HG03442 (cell line): ENCODE data around the gene NCK2.

ENCODE experiments used
- ATAC-seq: cut with Tn5 transposase; IDR thresholded peaks from one replicate; pipeline ENCODE4 v1.9.1; 2021; ENCODE audit warnings: mild to moderate bottlenecking, moderate library complexity; ENCODE audit not compliant: unreplicated experiment

Gene NCK2

DNA sequence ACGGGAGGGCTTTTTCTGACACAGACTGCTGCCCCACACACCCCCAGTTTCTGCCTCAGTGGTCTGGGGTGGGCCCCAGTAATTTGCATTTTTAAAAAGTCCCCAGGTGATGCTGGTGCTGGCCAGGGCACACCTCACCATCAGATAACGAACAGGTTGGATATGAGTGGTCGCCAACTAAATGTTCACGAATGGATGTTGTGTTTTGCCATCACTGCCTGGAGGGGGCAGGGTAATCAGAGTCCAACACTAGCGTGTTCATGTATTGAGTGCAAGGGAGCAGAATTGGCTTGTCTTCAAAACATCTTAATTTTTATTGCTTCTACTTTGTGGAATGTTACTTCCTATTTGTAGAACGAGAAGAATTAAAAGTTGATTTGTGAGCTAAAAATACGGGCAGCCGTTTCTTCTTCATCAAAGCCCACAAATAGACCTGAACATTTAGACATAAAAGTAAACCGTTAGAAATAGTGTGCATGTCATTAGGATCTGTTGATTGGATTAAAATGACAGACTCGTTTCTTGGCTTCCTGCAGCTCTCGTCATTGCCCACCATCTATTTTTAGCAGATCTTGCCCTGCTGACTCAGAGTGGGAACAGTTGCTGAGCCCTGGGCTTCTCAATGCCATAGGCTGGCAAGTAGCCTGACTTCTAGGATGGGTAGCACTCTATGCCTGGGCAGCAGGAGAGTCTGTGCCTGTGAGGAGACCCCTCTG is 45.2 kb downstream of the NCK2 start:
- ATAC-seq = peak; percentile 72

- peak; percentile 4 for ATAC-seq
Observed at GRCh38 chr2:105790461-105791149, 45.9 kb downstream of the NCK2 start.

GRCh38 chr2:105791229-105791628 is 46.5 kb downstream of the NCK2 start:
- no peak for ATAC-seq

DNA sequence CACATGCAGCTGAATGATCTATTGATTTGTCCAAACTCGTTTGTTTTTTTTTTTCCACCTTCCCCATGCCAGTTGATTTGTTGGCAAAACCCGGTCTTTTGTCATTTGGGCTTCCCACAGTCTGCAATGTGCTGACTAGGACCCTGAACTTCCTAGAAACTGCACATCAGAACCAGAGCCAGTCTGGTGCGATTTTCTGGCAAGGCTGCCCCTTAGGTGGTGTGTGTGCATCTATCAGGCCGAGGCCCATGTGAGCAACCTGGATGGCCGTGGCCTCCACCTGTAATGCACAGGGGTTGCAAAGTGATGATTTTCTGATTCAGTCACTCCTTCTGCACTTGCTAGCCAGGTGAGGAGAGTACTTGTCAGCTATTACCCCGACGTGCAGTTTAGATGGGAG is 47.8 kb downstream of the NCK2 start:
- no peak for ATAC-seq

DNA sequence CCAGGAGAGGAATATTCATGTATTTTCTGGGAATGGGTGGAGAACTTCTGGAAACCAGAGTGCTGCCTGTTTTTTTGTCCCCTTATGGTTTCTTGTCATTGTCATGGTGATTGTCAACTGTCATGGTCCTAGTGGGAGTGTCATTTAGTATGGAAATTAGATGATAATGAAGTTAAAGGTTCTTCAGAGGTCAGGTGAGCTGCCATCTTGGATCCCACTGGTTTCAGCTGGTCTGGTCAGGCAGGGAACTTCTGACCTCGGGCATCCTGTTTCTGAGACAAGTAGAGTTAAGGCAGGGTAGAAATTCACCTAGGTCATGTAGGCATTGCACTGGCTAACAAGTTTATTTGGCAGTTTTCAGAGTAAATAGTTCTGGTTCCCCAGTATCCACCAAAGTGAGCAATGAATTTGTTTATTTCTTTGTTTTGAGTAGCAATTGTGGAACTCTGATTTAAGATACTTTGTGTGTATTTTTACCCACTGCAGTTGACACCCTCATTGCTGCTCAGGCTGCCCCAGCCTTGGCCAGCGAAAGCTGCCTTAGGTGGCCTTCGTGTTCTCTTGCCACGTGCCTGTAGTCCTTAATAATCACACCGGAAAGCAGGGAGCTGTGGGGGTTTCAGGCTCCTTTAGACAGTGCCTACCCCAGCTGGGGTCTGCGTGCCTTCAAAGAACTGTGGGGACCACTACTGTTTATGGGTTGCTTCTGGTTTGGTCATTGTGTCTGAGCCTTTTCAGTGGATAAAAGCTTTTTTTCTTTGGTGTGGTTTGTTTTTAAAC is 48.7 kb downstream of the NCK2 start:
- no peak for ATAC-seq

GRCh38 chr2:105794926-105795574 is 50.3 kb downstream of the NCK2 start:
- ATAC-seq = no peak

DNA sequence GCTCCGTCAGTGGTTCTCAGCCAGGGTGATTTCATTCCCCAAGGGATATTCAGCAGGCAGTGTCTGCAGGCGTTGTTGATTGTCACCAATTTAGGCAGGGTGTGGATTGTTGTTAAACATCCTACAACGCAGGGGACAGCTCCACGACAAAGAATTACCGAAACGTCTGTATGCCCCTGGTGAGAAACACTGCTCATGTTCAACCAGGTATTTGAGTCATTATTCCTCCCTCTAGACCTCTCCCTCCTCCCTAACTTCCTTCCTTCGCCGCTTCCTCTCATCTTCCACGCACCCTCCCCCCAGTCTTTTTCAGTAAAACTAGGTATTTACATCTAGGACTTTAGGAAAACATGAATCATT is 50.8 kb downstream of the NCK2 start:
- ATAC-seq = no peak

DNA sequence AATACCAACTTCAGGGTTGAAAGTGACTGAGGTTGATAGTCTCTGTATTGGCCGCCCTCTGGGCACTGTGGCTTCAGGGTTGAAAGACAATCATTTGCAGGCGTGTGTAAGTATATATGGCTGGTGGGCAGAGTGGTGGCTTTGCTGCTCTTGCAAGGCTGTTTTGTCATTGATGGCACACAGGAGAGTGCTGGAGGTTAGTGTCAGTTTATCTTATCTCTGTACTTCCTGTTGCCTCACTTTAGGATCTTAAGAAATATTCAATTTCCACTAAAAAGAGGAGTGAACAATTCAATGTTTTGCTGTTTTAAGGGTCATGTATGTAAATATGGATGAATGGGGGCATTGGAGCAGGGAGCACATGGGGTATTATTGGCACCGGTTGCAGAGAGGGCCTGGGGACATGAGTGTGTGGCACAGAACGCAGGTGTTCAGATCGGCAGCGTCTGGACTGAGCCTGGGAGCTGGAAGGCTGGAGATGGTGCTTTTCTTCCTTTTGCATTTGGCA is 51.5 kb downstream of the NCK2 start:
- ATAC-seq = no peak

GRCh38 chr2:105796791-105797190 is 52.1 kb downstream of the NCK2 start:
- ATAC-seq = no peak

GRCh38 chr2:105797298-105797819 is 52.6 kb downstream of the NCK2 start:
- ATAC-seq = peak; percentile 45

- peak; percentile 14 for ATAC-seq
Observed at GRCh38 chr2:105798595-105798994, 53.9 kb downstream of the NCK2 start.

- no peak for ATAC-seq
Observed at GRCh38 chr2:105800036-105800713, 55.5 kb downstream of the NCK2 start.

GRCh38 chr2:105800953-105801635 is 56.4 kb downstream of the NCK2 start:
- ATAC-seq = no peak

- ATAC-seq = no peak
Observed at GRCh38 chr2:105801961-105802360, 57.2 kb downstream of the NCK2 start.

DNA sequence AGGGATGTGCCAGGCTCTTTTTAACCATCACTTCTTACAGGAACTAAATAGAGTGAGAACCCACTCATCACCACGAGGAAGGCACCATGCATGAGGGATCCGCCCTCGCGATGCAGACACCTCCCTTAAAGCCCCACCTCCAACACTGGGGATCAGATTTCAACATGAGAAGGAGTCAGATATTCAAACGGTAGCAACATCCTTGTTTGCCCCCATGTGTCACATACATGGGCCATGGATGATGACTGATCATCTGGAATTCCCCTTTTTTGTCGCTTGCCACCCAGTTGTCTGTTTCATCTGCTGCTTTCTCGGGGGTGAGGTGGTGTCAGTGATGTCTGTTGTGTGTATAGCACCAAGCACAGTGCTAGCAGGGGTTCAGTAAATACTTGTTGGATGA is 57.9 kb downstream of the NCK2 start:
- peak; percentile 46 for ATAC-seq

DNA sequence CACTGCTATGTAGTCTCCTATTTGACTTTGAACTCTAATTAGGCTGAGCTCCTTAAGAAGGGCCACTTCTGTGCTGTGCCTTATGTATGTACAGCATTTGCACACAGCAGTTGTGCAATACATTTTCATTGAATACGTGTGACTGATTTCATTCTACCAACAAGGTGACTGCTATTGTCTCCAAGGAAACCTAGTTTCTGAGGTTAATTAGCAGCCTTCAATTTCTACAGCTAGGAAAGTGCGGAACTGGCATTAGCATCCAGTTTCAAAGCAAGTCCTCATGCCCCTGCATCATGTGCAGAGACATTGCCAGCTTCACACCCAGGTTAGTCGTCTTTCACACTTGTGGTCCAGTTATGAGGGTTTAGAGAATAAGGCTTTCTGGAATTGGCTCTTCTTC is 58.6 kb downstream of the NCK2 start:
- peak; percentile 41 for ATAC-seq

- no peak for ATAC-seq
Observed at GRCh38 chr2:105803773-105804172, 59.1 kb downstream of the NCK2 start.

- ATAC-seq = no peak
Observed at GRCh38 chr2:105804266-105804665, 59.6 kb downstream of the NCK2 start.

- ATAC-seq = no peak
Observed at GRCh38 chr2:105806996-105807395, 62.3 kb downstream of the NCK2 start.
